Skeletal muscle tissue (tissue), 4 donors: Measurements from ENCODE around the gene NUMB. TPM values are rescaled to one million over a fixed set of nuclear protein-coding genes. Genes with fewer than 3 reads are reported as not detected.

Experiments used
- H3K27ac ChIP-seq: one replicate; pipeline ENCODE4 v1.7.0; 2013; ENCODE audit warnings: mild to moderate bottlenecking, low read depth, low read length, inconsistent platforms
- H3K27me3 ChIP-seq, 3 donors: one replicate each; pipeline ENCODE4 v1.7.0; 2013; ENCODE audit warnings: low read length in 3 of 3; ENCODE audit not compliant: control insufficient read depth in 3 of 3, insufficient read depth in 3 of 3
- H3K36me3 ChIP-seq, 3 donors: one replicate each; pipeline ENCODE4 v1.7.0; 2013; ENCODE audit warnings: low read length in 3 of 3; ENCODE audit not compliant: control insufficient read depth in 3 of 3, insufficient read depth in 3 of 3
- H3K4me1 ChIP-seq, 3 donors: one replicate each; pipeline ENCODE4 v1.7.0; 2013; ENCODE audit warnings: low read length in 3 of 3, mild to moderate bottlenecking in 3 of 3; ENCODE audit not compliant: control insufficient read depth in 3 of 3, insufficient read depth in 3 of 3
- H3K4me3 ChIP-seq, 3 donors: one replicate each; pipeline ENCODE4 v1.7.0; 2013; ENCODE audit warnings: low read length in 3 of 3
- H3K9ac ChIP-seq, 3 donors: one replicate each; pipeline ENCODE4 v1.7.0; 2013; ENCODE audit warnings: low read length in 3 of 3, mild to moderate bottlenecking in 3 of 3, moderate library complexity in 2 of 3, low read depth in 1 of 3
- H3K9me3 ChIP-seq, 3 donors: one replicate each; pipeline ENCODE4 v1.7.0; 2013; ENCODE audit warnings: low read length in 3 of 3; ENCODE audit not compliant: control insufficient read depth in 3 of 3
- total RNA-seq: library from RNA; depleted of rRNA; stranded (reverse); fragments of >200 nt; gene quantifications from one replicate; pipeline ENCODE4 v1.2.3, GENCODE V29; 2014
- donor health status: Osteomylitis.

NUMB gene
- total RNA-seq, 1 donor from 2014 or later = 17.2 TPM

GRCh38 chr14:73251516-73252215 is 206.7 kb downstream of the NUMB start:
- Histone ChIP-seq H3K27me3 (peaks cover 0 to 6% (median 4%) of the 10 kb centered on the region in 3 donors), H3K9me3 (no peaks in the 10 kb centered on the region), H3K36me3 (no peaks in the 10 kb centered on the region), H3K9ac (no peak overlapping the region), H3K4me3 (no peak overlapping the region), H3K27ac (no peak overlapping the region), H3K4me1 (no peaks in the 10 kb centered on the region)

DNA sequence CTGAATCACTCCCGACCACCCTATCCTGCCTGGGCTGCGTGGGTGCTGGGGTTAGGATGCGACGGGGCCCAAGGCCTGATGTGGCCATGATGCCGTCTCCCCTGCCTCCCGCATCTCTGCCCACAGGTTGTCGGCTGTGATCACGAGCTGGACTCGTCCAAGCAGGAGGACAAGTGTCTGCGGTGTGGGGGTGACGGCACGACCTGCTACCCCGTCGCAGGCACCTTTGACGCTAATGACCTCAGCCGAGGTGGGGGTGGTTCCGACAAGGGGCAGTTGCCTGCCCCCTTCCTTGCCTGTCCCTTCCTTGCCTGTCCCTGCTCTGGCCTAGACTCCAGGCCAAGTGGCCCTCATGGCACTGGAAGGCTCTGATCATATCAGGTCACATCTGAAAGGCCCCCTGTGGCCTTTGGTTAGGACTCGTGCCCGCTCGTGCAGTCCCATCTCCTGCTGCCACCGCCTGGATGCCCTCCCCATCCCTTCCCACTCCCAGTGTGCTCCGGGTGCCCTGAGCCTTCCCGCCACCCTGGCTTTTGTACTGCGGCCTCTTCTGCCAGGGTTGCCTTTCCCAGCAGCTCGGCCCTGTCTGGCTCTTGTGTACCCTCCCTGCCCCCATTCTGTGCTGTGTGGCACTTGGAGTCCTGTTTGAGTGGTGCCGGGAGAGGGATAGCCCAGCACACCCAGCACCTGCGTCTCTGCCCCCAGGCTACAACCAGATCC is 207.4 kb downstream of the NUMB start:
- no peaks in the 10 kb centered on the region for H3K36me3 ChIP-seq
- peaks cover 0 to 8% (median 5%) of the 10 kb centered on the region in 3 donors for H3K27me3 ChIP-seq

DNA sequence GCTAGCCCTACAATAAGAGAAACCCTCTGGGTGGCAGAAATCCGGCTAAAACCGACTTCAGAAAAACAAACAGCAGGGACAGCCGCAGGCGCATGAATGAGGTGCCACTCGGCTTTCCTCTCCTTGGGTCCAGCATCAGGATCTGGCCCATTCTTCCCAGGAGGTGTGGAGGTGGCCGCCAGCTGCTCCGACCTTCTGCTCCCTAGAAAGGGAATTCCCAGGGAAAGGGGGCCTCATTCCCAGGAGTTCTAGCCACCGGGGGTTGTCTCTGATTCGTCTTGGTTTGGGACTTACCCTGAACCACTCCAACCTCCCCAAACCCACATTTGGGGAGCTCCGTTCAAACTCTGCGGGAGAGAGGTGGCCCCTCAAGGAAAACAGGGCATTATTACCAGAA is 208.0 kb downstream of the NUMB start:
- Histone ChIP-seq H3K36me3 (no peaks in the 10 kb centered on the region), H3K4me1 (peaks cover 0 to 3% (median 0%) of the 10 kb centered on the region in 3 donors), H3K27ac (no peak overlapping the region), H3K27me3 (peaks cover 0 to 11% (median 10%) of the 10 kb centered on the region in 3 donors), H3K9me3 (no peaks in the 10 kb centered on the region), H3K9ac (no peak overlapping the region), H3K4me3 (no peak overlapping the region)

More for the DNA sequence above, 207.4 kb downstream of the NUMB start:
- H3K9ac ChIP-seq = no peak overlapping the region
- H3K4me3 ChIP-seq = no peak overlapping the region
- no peak overlapping the region for H3K27ac ChIP-seq
- no peaks in the 10 kb centered on the region for H3K9me3 ChIP-seq
- H3K4me1 ChIP-seq = no peaks in the 10 kb centered on the region

DNA sequence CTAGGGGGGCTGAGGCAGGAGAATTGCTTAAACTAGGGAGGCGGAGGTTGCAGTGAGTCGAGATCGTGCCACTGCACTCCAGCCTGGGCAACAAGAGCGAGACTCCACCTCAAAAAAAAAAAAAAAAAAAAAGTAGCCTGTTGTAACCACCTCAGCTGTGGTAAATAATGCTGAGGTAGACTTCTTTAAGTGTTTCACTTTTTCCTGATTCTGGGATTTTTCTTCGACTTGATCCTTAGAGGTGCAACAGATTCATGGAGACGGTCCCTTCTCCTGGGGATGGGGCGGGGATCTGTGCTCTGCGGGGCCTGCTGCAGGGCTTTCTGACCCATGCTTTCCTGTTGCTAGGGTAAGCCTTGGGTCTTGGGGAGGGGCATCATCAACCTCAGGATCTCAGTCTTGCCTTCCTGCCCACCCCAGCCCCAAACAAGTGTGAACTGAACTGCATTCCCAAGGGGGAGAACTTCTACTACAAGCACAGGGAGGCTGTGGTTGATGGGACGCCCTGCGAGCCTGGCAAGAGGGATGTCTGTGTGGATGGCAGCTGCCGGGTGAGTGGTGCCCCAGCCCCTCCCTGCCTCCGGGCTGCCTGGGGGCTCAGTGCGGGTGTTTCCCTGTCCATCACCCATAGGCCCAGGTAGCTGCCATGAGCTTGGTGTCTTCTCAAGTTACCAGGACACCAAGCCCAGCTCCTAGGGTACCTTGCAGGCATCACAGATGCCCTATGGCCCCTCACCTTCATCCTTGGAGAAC is 208.6 kb downstream of the NUMB start:
- Histone ChIP-seq H3K4me1 (peaks cover 0 to 3% (median 0%) of the 10 kb centered on the region in 3 donors), H3K4me3 (no peak overlapping the region), H3K9me3 (no peaks in the 10 kb centered on the region), H3K36me3 (no peaks in the 10 kb centered on the region), H3K9ac (no peak overlapping the region), H3K27ac (no peak overlapping the region), H3K27me3 (peaks cover under 1 to 17% (median 14%) of the 10 kb centered on the region in 3 donors)

- Histone ChIP-seq H3K27me3 (peaks cover 6 to 22% (median 21%) of the 10 kb centered on the region in 3 donors), H3K27ac (no peak overlapping the region), H3K4me1 (peaks cover 0 to 3% (median 0%) of the 10 kb centered on the region in 3 donors), H3K9me3 (no peaks in the 10 kb centered on the region), H3K9ac (no peak overlapping the region), H3K4me3 (no peak overlapping the region), H3K36me3 (no peaks in the 10 kb centered on the region)
These were observed 209.2 kb downstream of the NUMB start for GRCh38 chr14:73249108-73249507.

GRCh38 chr14:73248108-73248868 is 210.1 kb downstream of the NUMB start:
- H3K27me3 ChIP-seq = peaks cover 6 to 28% (median 26%) of the 10 kb centered on the region in 3 donors
- no peaks in the 10 kb centered on the region for H3K9me3 ChIP-seq
- no peak overlapping the region for H3K4me3 ChIP-seq
- peaks cover 0 to 3% (median 0%) of the 10 kb centered on the region in 3 donors for H3K4me1 ChIP-seq
- H3K9ac ChIP-seq = no peak overlapping the region
- no peak overlapping the region for H3K27ac ChIP-seq
- H3K36me3 ChIP-seq = no peaks in the 10 kb centered on the region

DNA sequence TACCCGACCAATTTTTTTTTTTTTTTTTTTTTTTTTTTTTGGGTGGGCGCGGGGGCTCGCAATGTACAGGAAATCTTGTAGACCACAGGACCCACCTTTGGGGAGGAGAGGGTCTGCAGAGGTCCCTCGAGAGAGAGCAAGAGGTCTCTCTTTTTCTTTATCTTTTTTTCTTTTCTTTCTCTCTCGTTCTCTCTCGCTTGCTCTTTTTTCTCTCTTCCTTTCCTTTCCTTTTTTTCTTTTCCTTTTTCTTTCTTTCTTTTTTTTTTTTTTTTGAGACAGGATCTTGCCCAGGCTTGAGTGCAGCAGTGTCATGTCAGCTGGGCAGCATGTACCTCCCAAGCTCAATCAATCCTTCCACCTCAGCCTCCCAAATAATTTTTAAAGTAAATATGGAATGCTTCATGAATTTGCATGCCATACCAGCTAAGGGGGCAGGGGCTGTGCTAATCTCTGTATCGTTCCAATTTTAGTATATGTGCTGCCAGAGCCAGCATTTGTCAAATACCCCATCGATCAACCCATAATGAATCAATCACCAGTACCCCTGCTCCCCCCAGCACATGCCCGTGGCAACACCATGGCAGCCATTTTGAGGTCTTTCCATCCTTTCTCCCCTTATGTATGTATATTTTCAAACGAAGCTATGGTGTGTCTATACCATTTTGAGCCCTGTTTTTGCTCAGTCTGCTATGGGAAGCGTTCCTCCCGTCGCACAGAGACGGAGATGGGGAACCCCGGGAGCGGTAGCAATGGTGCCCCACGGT is 211.8 kb downstream of the NUMB start:
- Histone ChIP-seq H3K36me3 (no peaks in the 10 kb centered on the region), H3K4me3 (peak overlapping the region; percentile 30 to 56 (median 43)), H3K27ac (no peak overlapping the region), H3K9ac (no peak overlapping the region), H3K9me3 (no peaks in the 10 kb centered on the region), H3K4me1 (peaks cover 0 to 6% (median 3%) of the 10 kb centered on the region in 3 donors), H3K27me3 (peaks cover 6 to 33% (median 32%) of the 10 kb centered on the region in 3 donors)

GRCh38 chr14:73245480-73246325 is 212.6 kb downstream of the NUMB start:
- Histone ChIP-seq H3K9ac (peak overlapping the region in 2 of 3 donors; percentile 23 to 33), H3K4me1 (peaks cover 0 to 6% (median 3%) of the 10 kb centered on the region in 3 donors), H3K9me3 (no peaks in the 10 kb centered on the region), H3K27ac (no peak overlapping the region), H3K4me3 (peak overlapping the region; percentile 30 to 56 (median 43)), H3K27me3 (peaks cover 6 to 36% (median 32%) of the 10 kb centered on the region in 3 donors), H3K36me3 (no peaks in the 10 kb centered on the region)
